Fibroblast of pulmonary artery (primary cell): ENCODE measurements around the gene HMG20A.

Experiments
- DNase-seq: peaks from one replicate; pipeline ENCODE4 v3.0.0-alpha.2; 2010; ENCODE audit warnings: low read depth
- H3K4me3 ChIP-seq: replicated peaks from 2 replicates; pipeline ENCODE4 v1.5.1; 2011; ENCODE audit warnings: low read depth, mild to moderate bottlenecking, control low read depth, low read length, moderate library complexity
- TF ChIP-seq, protein P1 (sequence below): IDR thresholded peaks from 2 replicates; pipeline ENCODE4 v1.5.1; 2011; ENCODE audit warnings: mild to moderate bottlenecking, control low read depth, low read length, inconsistent platforms; ENCODE audit errors: missing control alignments

HMG20A gene

DNA sequence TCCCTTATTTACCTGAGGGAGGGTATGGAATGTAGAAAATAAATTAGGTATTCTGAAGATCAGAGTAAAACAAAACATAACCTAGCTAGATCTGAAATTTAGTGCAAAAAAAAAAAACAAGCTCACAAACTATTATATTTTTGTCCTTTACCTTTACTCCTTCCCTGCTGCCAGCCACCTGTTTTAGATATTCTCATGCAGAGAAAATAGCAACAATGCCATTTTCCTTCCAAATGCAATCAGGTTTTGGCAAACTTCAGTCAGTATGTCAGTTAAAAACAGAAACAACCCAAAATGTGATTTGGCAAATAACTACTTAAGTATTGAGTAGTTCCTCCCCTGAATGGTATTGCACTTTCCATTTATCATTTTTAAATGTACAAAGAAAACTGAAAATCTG, 36.6 kb upstream of the HMG20A start:
- H3K4me3 ChIP-seq, result no peak overlapping the region
- no peak for DNase-seq
- TF ChIP-seq, protein P1, sequence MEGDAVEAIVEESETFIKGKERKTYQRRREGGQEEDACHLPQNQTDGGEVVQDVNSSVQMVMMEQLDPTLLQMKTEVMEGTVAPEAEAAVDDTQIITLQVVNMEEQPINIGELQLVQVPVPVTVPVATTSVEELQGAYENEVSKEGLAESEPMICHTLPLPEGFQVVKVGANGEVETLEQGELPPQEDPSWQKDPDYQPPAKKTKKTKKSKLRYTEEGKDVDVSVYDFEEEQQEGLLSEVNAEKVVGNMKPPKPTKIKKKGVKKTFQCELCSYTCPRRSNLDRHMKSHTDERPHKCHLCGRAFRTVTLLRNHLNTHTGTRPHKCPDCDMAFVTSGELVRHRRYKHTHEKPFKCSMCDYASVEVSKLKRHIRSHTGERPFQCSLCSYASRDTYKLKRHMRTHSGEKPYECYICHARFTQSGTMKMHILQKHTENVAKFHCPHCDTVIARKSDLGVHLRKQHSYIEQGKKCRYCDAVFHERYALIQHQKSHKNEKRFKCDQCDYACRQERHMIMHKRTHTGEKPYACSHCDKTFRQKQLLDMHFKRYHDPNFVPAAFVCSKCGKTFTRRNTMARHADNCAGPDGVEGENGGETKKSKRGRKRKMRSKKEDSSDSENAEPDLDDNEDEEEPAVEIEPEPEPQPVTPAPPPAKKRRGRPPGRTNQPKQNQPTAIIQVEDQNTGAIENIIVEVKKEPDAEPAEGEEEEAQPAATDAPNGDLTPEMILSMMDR, result no peak

DNA sequence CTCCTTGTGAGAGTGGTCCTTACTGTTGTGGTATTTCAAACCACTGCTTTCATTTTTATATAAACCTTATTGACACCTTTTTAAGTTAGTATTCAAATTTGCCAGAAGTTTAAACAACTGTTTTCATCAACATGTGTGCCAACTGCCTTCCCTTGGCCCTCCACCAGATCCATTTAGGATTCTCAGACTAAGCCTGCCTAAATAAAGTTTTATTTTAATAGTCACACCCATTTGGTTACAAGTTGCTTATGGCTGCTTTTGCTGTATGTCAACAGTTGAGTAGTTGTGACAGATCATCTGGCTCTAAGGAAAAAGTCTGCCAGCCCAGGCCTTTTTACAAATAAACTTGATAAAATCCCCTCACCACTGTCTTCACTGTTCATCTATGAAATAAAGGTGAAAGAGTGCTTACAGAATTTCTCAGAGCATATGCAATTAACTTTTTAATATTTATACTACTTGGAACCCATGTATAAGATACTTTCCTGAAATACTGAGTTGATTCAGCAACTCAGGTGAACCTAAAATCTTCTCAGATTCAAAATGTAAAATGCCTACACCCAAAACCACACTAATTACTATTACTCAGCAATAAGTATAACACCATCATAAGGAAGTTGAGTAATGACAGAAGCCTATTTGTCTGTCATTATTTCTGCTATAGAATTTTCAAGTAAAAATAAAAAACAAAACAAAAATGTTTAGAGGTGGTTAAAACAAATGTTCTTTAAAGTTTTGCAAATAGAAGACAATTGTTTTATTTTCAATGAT, 35.9 kb upstream of the HMG20A start:
- TF ChIP-seq, protein P1, result no peak
- no peak for DNase-seq
- H3K4me3 ChIP-seq, result no peak overlapping the region

DNA sequence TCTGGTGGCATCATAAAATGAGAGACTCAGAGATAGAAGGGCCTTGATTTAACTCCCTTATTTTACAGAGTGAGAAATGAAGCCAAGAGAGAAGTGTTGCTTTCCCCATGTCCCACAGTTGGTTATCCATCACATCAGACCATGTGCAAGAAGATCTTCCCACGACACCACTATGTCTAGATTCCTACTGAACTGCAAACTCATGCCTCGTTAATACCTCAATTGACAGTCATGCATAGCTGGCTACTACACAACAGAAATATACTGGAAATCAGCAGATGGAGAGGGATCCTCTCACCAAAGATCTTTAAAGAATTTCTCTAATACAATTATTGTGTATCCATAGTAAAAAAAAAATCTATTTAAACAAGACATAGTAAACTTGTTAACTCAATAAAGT, 34.1 kb upstream of the HMG20A start:
- no peak for DNase-seq
- TF ChIP-seq, protein P1, result no peak
- no peak overlapping the region for H3K4me3 ChIP-seq

DNA sequence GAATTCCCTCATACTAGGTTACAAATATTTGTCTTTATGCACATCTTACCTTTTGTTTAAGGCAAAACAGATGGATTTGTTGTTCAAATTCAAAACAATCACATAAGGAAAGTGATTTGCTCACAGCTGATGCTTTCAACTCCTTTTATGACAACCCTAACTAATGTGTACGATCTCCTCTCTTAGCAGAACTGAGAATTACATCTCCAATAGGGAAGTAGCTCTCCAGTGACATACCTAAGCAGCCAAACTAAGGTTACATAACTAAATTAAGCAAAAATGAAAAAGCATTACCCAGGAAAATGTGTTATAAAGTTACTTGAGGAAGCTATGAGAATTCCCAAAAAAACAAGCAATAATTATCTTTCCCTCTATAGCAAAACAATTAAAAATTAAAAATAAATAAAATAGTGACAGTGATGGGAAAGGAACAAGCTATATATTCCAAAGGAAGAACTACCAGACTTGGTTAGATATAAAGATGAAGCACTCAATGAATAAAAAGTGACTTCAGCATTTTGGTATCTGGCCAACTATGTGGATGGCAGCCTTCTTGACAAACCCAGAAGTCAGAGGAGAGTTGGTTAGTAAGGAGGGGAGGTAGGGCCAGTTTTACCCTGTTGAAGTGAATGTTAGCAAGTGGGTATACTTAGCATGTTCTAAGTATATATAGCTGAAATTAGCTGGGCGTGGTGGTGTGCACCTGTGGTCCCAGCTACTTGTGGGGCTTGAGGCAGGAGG, 33.2 kb upstream of the HMG20A start:
- no peak overlapping the region for H3K4me3 ChIP-seq
- TF ChIP-seq, protein P1, result no peak
- DNase-seq, result peak; percentile 27

DNA sequence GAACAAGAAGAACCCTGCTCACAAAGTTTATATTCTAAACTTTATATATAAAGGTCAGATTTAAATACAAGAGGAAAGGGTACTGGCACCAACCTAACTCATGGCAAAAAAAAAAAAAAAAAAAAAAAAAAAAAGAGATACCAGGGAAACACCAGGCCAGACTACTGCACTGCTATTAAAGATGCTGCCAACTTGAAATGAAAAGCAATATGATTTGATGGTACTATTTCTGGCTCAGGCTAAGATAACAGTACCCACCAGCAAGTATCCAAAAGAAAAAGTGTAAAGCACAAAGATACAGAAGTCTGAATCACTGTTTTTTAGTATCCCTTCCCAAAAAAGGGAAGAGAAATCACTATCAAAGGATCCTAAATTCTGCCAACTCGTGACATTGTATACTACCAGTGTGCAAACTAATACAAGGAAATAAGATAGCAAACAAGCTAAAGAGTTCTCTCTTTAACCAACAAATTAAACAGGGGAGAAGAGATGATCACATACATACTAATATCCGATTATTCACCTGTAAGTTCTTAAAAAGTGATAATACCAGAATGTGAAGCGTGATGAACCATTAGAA, 29.2 kb upstream of the HMG20A start:
- DNase-seq, result no peak
- no peak overlapping the region for H3K4me3 ChIP-seq
- TF ChIP-seq, protein P1, result no peak

DNA sequence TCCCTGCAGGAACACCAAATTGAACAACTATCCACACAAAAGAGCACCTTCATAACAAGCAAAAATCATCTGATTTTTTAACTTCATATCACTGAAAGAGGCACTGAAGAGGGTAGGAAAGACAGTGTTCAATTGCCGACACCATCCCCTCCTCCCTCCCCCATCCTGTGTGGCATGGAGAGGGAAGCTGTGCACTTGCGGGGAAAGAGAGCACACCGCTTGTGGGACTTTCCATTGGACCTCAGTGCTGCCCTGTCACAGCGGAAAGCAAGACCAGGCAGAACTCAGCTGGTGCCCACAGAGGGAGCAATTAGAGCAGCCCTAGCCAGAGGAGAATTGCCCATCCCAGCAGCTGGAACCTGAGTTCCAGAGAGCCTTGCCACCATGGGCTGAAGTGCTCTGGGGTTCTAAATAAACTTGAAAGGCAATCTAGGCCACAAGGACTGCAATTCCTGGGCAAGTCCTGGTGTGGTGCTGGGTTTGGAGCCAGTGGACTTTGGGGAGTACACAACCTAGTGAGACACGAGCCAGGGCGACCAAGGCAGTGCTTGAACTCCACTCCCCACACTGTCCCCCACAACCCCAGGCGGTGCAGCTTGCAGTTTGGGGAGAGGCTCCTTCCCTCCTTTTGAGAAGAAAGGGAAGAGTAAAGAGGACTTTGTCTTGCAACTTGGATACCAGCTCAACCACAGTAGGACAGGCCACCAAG, 27.8 kb upstream of the HMG20A start:
- TF ChIP-seq, protein P1, result no peak
- no peak overlapping the region for H3K4me3 ChIP-seq
- no peak for DNase-seq
